RKO (cell line): ENCODE measurements around the gene GPR17.

Experiments
- DNase-seq: peaks from one replicate; pipeline ENCODE4 v3.0.0-alpha.2; 2016; ENCODE audit warnings: low spot score

The GPR17 gene

GRCh38 chr2:127614731-127615130 is 31.2 kb upstream of the GPR17 start:
- no peak for DNase-seq

GRCh38 chr2:127615511-127616166 is 30.3 kb upstream of the GPR17 start:
- no peak for DNase-seq

GRCh38 chr2:127618551-127619202 is 27.3 kb upstream of the GPR17 start:
- no peak for DNase-seq

GRCh38 chr2:127619203-127619590 is 26.8 kb upstream of the GPR17 start:
- no peak for DNase-seq

GRCh38 chr2:127619877-127620705 is 25.9 kb upstream of the GPR17 start:
- no peak for DNase-seq

GRCh38 chr2:127620866-127621265 is 25.1 kb upstream of the GPR17 start:
- DNase-seq: no peak

DNA sequence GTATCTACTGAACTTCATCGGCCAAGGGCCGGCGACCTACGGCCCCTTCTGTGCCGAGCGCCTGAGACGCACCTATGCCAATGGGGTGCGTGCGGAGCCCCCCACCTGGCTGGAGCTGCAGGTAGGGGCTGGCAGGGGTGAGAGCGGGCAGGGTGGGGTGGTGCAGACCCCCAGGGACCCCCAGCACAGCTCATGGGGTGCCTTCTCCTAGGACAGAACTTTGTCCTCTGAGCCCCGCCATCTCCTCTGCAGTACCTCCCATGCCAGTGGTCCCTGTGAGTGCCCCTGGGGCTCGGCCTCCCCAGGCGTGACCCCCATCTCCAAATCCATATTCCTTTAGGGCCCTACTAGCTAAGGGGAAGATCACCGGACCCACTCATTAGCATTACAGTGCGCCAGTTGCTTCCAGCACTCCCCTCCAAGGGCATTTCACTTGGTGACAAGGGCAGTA is 23.9 kb upstream of the GPR17 start:
- no peak for DNase-seq

GRCh38 chr2:127622561-127623387 is 23.2 kb upstream of the GPR17 start:
- no peak for DNase-seq

DNA sequence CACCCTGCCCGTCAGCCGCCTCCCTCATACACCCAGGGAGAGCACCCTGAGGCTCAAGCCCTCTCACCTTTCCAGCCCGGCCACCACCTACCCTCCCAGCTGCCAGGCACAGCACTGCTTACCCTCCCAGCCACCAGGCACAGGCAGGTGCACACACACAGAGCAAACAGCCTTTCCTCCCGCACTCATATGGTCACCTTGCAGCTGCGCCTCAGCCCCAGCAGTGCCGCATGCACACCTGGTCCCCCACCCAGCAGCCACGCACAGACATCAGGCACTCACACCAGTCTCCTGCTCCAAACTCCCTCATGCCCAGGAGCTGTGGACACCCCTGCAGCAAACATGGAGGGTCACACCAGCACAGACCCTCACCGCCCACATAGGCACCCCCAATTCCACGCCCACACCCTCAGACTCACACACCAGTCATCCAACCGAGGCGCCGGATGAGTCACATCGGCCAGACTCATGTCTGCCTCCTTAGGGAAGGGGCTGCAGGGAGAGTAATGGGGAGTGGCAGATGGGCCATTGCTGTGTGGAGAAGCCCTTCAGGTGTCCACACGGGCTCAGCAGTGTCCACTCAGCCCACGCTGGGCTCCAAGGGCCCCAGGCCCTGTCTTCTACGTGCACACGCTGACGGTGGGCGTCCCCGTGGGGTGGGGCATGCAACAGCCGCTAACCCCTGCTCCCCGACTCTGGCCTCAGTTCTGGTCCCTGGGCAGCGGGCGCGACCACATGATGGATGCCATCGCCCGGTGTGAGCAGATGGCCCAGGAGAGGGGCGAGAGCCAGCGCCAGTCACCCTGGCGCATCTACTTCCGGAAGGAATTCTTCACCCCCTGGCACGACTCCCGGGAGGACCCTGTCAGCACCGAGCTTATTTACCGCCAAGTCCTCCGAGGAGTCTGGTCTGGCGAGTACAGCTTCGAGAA is 22.3 kb upstream of the GPR17 start:
- DNase-seq: peak; percentile 34

DNA sequence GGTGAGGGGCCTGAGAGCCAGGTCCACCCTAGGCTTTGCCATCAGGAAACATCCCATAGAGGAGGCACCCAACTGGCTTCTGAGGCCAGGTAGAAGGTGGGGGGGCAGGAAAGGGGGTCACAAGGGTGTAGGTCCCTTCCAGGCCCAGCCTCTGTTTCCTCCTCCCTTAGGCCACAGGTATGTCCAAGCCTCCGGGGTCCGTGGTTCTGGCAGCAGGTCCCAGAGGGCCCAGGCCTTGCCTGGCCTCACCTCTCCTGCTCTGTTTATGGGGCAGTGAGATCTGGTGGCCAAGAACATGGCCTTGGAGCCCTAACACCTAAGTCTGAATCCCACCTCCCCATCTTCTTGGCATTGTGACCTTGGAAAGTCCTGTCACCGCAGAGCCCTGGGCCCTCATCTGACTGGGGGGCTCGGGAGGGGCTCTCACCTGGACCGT is 21.6 kb upstream of the GPR17 start:
- no peak for DNase-seq

DNA sequence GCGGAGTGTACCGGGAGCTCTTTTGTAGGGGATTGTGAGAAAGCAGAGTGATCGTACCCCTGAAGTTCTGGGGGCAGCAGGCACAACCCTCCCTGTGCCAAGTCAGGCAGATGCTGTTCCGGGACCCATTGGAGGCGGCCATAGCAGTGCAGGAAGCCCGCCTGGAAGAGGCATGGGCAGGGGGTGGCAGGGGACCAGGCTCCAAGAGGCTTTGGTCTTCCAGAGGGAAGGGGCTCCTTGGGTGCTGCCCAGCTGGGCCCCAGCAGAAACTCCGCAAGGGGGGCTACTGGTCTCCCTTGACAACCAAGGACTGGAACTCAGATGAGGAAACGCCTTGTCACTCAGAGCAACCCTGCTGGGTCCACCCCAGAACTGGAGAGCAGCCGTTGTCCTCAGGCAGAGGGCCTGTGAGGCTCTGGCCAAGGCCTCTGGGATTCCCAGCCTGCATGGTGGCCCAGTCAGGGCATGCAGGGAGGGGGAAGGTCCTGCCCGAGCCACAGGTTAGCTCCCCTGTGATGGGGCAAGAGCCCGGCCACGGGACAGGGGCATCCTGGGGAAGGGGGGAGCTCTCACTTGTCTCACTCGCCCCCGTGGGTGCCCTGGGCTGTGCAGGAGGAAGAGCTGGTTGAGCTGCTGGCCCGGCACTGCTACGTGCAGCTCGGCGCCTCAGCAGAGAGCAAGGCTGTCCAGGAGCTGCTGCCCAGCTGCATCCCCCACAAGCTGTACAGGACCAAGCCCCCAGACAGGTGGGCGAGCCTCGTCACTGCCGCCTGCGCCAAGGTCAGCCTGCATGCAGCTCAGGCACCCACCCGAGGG is 21.0 kb upstream of the GPR17 start:
- DNase-seq: no peak

- DNase-seq: no peak
Measured at GRCh38 chr2:127625572-127625951, 20.4 kb upstream of the GPR17 start.

- no peak for DNase-seq
Measured at GRCh38 chr2:127626175-127626574, 19.8 kb upstream of the GPR17 start.

DNA sequence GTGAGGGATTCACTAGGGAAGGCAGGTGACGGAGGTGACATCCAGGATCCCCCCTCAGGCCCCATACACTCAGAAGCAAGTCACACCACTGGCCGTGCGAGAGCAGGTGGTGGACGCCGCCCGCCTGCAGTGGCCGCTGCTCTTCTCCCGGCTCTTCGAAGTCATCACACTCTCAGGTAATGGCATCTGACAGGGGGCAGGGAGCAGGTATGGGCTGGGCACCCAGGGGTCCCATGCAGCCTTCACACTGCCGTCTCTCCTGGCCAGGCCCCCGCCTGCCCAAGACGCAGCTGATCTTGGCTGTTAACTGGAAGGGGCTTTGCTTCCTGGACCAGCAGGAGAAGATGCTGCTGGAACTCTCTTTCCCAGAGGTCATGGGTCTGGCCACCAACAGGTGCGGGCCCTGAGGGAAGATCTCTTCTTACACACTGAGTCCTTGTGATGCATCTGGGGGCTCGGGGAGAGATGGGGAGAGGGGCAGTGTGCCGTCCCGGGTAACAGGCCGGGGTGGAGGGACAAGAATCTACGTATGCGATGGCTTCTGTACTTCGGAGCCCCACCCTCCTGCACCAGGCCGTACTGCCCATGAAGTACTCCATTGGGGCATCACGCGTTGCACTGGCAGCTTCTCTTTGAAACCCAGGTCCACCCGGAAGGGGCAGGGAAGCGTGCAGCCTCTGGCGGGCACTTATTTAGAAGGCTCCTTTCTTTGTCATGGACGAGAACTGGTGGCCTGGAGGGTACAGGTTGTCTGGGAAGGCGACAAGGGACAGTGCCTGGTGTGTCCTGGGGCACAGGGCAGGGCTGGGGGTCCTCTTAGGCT is 18.8 kb upstream of the GPR17 start:
- no peak for DNase-seq

DNA sequence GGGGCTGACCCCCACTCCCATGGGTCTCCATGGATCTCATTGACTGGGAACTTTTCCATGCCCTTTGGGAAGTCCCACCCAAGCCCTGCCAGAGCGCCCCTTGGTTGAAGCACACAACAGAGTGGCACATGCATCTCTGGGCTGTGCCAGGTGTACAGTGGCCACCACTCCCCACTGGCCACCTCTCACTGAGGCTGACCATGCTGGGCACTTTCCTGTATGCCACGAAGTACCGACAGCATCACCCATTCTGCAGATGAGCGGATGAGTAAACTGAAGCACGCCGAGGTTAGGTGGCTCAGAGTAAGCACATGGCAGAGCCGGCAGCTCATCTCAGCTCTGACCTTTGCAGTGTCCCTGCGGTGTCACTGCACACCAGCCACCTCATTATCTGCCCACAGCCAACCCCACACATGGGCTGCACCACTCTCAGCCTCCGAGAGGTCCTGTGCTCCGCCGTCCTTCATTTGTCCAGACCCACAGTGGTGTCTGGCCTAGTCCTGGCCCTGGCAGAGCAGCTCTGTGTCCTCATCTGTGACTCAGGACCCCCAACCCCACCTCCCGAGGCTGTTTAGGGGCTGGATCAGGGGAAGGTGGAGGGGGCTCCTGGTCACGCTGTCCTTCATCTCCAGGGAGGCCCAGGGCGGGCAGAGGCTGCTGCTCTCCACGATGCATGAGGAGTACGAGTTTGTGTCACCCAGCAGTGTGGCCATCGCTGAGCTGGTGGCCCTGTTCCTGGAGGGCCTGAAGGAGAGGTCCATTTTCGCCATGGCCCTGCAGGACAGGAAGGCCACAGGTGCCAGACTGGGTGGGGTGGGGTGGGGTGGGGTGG is 18.0 kb upstream of the GPR17 start:
- no peak for DNase-seq

GRCh38 chr2:127628767-127629614 is 17.0 kb upstream of the GPR17 start:
- DNase-seq: no peak

DNA sequence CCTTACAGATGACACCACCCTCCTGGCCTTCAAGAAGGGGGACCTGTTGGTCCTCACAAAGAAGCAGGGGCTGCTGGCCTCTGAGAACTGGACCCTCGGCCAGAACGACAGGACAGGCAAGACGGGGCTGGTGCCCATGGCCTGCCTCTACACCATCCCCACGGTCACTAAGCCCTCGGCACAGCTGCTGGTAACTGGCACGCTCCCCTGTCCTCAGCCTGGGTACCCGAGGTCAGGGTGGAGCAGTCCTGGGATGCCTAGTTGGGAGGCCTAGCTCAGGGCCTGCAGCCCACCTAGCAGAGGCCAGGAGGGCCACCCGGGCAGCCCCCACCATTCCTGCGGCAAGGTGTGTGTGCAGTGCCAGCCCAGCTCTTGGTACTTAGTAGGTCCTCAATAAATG is 16.3 kb upstream of the GPR17 start:
- DNase-seq: no peak
